GM12872 (cell line): ENCODE data around the gene CLUH.

Source experiments
- TF ChIP-seq, protein P1 (sequence below): IDR thresholded peaks from 3 replicates; pipeline ENCODE4 v1.5.1; 2011; ENCODE audit warnings: low read depth, mild to moderate bottlenecking, low read length, moderate library complexity; ENCODE audit not compliant: insufficient read depth

CLUH gene

DNA sequence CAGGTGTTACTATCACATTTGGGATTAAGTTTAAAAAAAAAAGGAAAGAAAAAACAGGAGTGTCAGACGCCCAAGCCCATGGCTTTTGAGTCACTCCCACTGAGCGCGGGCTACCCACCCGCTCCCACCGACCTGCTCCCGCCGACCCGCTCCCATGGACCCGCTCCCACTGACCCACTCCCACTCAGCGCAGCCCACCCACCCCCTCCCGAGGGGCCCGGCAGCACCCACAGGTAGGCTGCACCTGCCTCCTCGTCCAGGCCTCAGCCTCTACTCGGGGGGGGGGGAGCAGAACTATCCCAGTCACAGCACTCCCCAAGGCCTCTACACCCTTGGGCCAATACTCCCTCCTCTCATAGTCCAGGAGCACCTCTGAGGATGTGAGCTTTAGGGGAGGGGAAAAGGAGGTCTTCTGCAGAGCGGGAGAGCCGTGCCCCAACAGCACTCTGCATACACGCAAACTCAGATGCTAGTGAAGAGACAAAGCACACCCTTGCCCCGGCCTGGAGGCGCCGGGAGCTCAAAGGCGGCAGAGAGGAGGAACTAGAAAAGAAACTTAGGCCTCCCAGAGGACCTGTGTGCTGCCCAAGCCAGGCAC lies 2.9 kb downstream of the CLUH start:
- TF ChIP-seq, protein P1, sequence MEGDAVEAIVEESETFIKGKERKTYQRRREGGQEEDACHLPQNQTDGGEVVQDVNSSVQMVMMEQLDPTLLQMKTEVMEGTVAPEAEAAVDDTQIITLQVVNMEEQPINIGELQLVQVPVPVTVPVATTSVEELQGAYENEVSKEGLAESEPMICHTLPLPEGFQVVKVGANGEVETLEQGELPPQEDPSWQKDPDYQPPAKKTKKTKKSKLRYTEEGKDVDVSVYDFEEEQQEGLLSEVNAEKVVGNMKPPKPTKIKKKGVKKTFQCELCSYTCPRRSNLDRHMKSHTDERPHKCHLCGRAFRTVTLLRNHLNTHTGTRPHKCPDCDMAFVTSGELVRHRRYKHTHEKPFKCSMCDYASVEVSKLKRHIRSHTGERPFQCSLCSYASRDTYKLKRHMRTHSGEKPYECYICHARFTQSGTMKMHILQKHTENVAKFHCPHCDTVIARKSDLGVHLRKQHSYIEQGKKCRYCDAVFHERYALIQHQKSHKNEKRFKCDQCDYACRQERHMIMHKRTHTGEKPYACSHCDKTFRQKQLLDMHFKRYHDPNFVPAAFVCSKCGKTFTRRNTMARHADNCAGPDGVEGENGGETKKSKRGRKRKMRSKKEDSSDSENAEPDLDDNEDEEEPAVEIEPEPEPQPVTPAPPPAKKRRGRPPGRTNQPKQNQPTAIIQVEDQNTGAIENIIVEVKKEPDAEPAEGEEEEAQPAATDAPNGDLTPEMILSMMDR, result no peak

GRCh38 chr17:2707721-2708584 lies 3.6 kb downstream of the CLUH start:
- TF ChIP-seq, protein P1, result peak; percentile 53

DNA sequence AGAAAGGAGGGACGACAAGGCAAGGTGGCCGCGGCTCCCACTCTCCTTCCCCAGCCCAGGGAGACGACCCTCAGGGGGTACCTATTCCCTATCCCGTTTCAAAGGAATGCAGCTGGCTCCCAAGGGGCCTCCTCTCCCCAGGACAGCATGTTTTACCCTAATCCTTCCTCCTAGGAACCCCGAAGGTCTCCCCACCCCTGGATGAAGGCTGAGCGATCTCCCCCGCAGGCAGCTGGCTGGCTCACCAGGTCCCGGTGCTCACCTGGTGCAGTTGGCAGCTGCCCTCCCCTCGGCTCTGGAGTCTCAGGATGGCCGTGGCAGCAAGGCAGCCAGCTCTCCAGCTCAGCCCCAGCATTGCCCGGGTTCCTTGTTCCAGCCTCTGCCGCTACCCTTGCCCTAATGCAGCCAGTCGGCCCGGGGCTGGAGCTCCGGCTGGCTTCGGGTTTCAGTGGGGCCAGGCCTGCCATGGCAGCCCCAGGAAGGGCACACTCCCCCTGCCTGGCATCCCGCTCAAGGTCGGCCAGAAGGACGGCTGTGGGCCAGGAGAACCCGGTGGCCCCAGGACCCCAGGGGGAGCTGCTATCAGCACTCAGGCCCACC lies 4.6 kb downstream of the CLUH start:
- TF ChIP-seq, protein P1, result no peak

DNA sequence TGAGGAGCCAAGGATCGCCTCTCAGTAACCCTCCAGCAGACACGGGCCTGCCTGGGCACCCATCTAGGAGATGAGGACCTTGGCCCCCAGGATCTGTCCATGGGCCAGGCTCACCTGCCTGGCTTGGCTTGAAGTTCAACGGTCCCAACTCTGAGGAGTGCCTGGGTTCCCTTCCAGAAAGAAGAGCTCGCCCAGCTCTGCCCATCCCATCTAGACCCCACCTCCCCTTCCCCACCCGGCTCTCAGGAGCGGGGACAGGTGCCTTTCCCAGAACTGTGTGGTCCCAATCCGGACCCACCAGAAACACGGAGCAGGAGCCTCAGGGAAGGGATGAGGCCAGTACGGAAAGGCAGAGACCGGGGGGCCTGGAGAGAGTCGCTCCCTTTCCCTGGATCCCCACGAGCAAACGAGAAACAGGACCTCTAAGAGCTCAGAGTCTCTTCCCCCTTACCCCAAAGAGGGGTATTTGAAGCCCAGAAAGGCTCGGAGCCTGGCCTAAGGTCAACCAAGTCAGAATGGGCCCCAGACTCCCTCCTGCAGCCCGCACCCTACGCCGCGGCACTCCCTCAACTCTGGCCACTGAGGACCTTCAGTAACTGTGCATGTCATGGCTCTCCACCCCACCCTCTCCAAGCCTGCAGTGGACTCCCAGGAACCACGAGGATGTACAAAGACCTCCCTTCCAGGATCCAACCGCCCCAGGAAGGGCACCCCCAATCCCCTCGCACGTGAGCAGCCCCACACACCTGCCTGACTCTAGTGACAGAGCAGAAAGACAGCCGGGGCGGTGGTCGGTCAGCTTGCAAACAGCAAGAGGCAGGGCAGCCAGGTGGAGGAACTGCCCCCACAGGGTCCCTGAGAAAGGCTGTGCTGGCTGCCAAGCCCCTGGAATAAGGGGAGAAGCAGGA lies 5.4 kb downstream of the CLUH start:
- TF ChIP-seq, protein P1, result no peak

DNA sequence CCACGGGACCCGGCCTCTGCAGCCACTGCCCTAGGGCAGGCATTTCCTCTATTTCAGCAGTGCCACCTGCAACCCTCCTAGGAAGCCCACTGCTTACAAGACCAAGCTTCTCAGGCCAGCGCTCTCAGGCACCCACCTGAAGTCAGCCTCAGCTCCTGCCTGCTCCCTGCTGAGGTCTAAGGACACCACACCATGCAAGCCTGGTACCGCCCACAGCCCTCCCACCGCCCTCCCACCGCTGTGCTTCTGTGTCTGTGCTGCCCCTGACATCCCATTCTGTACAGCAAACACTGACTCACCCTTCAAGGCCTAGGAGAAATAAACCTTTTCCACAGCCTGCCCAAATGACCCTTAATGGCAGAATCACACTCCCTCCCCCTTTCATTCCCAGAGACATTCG lies 6.3 kb downstream of the CLUH start:
- TF ChIP-seq, protein P1, result no peak

DNA sequence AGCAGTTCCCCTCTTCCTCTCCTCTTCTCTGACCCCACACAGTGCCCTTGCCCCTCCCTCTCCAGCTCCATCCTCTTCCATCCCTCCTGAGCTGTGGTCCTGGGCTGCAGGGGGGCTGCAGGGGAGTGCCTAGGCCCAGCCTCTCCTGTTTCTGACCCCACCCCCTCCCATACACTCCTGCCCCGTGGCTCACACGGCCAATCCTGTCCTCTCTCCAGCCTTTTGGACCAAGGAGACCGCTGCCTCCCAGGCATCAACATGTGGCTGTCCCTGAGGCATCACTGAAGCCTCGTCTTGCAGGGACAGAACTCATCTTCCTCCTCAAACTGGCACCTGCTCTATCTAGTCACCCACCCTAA lies 6.7 kb downstream of the CLUH start:
- TF ChIP-seq, protein P1, result no peak
